WTC11 (cell line): ENCODE results near the gene APRT.

Experiments
- CREM ChIP-seq: sonication (generic); formaldehyde crosslinking; IDR thresholded peaks from 2 replicates; pipeline ENCODE4 v1.8.1; 2022; ENCODE audit warnings: mild to moderate bottlenecking, missing genetic modification reagents, moderate library complexity
- CTCF ChIP-seq: fragments of 200-600 bp; IDR thresholded peaks from 2 replicates; pipeline ENCODE4 v1.8.0; 2022; ENCODE audit warnings: antibody characterized with exemption
- GRHL2 ChIP-seq: fragments of 250-450 bp; sonication (Bioruptor Pico); IDR thresholded peaks from 2 replicates; pipeline ENCODE4 v1.8.0; 2022; ENCODE audit warnings: mild to moderate bottlenecking, moderate library complexity; ENCODE audit not compliant: insufficient replicate concordance, severe bottlenecking
- GTF2I ChIP-seq: fragments of 250-450 bp; sonication (Bioruptor Pico); conservative IDR thresholded peaks from 2 replicates; pipeline ENCODE4 v1.4.0; 2021; ENCODE audit warnings: mild to moderate bottlenecking
- IRF2 ChIP-seq: sonication (generic); formaldehyde crosslinking; IDR thresholded peaks from 2 replicates; pipeline ENCODE4 v1.8.0; 2022; ENCODE audit warnings: low read depth, missing genetic modification reagents, borderline replicate concordance
- JUN ChIP-seq: sonication (generic); formaldehyde crosslinking; IDR thresholded peaks from 2 replicates; pipeline ENCODE4 v1.8.0; 2023; ENCODE audit warnings: mild to moderate bottlenecking, missing genetic modification reagents
- NFYB ChIP-seq: sonication (generic); formaldehyde crosslinking; conservative IDR thresholded peaks from 2 replicates; pipeline ENCODE4 v1.8.0; 2022; ENCODE audit warnings: low read depth, missing genetic modification reagents
- NR2C2 ChIP-seq: sonication (generic); formaldehyde crosslinking; IDR thresholded peaks from 2 replicates; pipeline ENCODE4 v1.8.0; 2022; ENCODE audit warnings: mild to moderate bottlenecking, missing genetic modification reagents
- STAT6 ChIP-seq: sonication (generic); formaldehyde crosslinking; conservative IDR thresholded peaks from 2 replicates; pipeline ENCODE4 v1.8.1; 2023; ENCODE audit warnings: mild to moderate bottlenecking, low read depth, missing genetic modification reagents, moderate library complexity
- TEAD1 ChIP-seq: sonication (generic); formaldehyde crosslinking; IDR thresholded peaks from 2 replicates; pipeline ENCODE4 v1.8.0; 2022; ENCODE audit warnings: mild to moderate bottlenecking, missing genetic modification reagents
- ZNF232 ChIP-seq: sonication (generic); formaldehyde crosslinking; IDR thresholded peaks from 2 replicates; pipeline ENCODE4 v1.8.0; 2022; ENCODE audit warnings: mild to moderate bottlenecking, missing genetic modification reagents

GRCh38 chr16:88838566-88838965 lies 26.8 kb upstream of the APRT start:
- TF ChIP-seq TEAD1 (CRISPR knock-in tag) = no peak
- TF ChIP-seq NFYB (CRISPR knock-in tag) = no peak
- TF ChIP-seq CTCF = no peak
- no peak for TF ChIP-seq JUN (CRISPR knock-in tag)
- no peak for TF ChIP-seq ZNF232 (CRISPR knock-in tag)
- no peak for TF ChIP-seq STAT6
- no peak for TF ChIP-seq NR2C2 (CRISPR knock-in tag)
- TF ChIP-seq GTF2I (CRISPR knock-in tag) = no peak
- TF ChIP-seq IRF2 (CRISPR knock-in tag) = no peak
- TF ChIP-seq GRHL2 (CRISPR knock-in tag) = no peak
- TF ChIP-seq CREM = no peak
